NCI-H1092 treated with DMSO at 0.1 percent for 48 hours (cell line): ENCODE measurements around the gene KCNIP4.
A peak's percentile ranks its signal among the peaks of the same experiment; 100 is the strongest.

ENCODE experiments used
- DNase-seq: peaks from one replicate; lab custom pipeline; 2025; lab: John Stamatoyannopoulos, UW

Gene KCNIP4

GRCh38 chr4:21191317-21191716 is 757.3 kb downstream of the KCNIP4 start:
- DNase-seq = no peak

GRCh38 chr4:21184788-21185187 is 763.8 kb downstream of the KCNIP4 start:
- no peak for DNase-seq

- DNase-seq = no peak
These were observed 766.9 kb downstream of the KCNIP4 start for GRCh38 chr4:21181716-21182115.

GRCh38 chr4:21177871-21178270 is 770.7 kb downstream of the KCNIP4 start:
- no peak for DNase-seq

- DNase-seq = no peak
These were observed 771.5 kb downstream of the KCNIP4 start for GRCh38 chr4:21177092-21177491.

- no peak for DNase-seq
These were observed 780.9 kb downstream of the KCNIP4 start for GRCh38 chr4:21167711-21168110.

GRCh38 chr4:21155367-21155766 is 793.2 kb downstream of the KCNIP4 start:
- no peak for DNase-seq

GRCh38 chr4:21139327-21139726 is 809.2 kb downstream of the KCNIP4 start:
- DNase-seq = no peak

GRCh38 chr4:21136051-21136630 is 812.4 kb downstream of the KCNIP4 start:
- DNase-seq = no peak

GRCh38 chr4:21134994-21135393 is 813.6 kb downstream of the KCNIP4 start:
- peak; percentile 40 for DNase-seq

- DNase-seq = no peak
These were observed 818.0 kb downstream of the KCNIP4 start for GRCh38 chr4:21130606-21131005.

- DNase-seq = no peak
These were observed 822.5 kb downstream of the KCNIP4 start for GRCh38 chr4:21126014-21126512.

- no peak for DNase-seq
These were observed 830.3 kb downstream of the KCNIP4 start for GRCh38 chr4:21118301-21118700.

GRCh38 chr4:21117541-21118180 is 830.9 kb downstream of the KCNIP4 start:
- no peak for DNase-seq

GRCh38 chr4:21113496-21114223 is 834.9 kb downstream of the KCNIP4 start:
- no peak for DNase-seq

GRCh38 chr4:21102667-21103066 is 845.9 kb downstream of the KCNIP4 start:
- DNase-seq = no peak

GRCh38 chr4:21097865-21098264 is 850.7 kb downstream of the KCNIP4 start:
- no peak for DNase-seq

GRCh38 chr4:21097026-21097425 is 851.5 kb downstream of the KCNIP4 start:
- DNase-seq = no peak

- no peak for DNase-seq
These were observed 856.0 kb downstream of the KCNIP4 start for GRCh38 chr4:21092531-21092930.

GRCh38 chr4:21090094-21090666 is 858.4 kb downstream of the KCNIP4 start:
- no peak for DNase-seq

- DNase-seq = no peak
These were observed 865.2 kb downstream of the KCNIP4 start for GRCh38 chr4:21083413-21083812.

GRCh38 chr4:21077967-21078366 is 870.6 kb downstream of the KCNIP4 start:
- DNase-seq = no peak

- no peak for DNase-seq
These were observed 881.2 kb downstream of the KCNIP4 start for GRCh38 chr4:21067351-21067750.
